HG03280 (cell line): ENCODE results near the gene ERP29.
"Not testable (repeated sequence)": the region's sequence is repeated elsewhere in the genome, so short reads cannot be mapped to it uniquely, and the experiment has no call there.

ENCODE experiments used
- ATAC-seq: cut with Tn5 transposase; IDR thresholded peaks from one replicate; pipeline ENCODE4 v1.9.1; 2021; ENCODE audit warnings: mild to moderate bottlenecking, moderate library complexity; ENCODE audit not compliant: unreplicated experiment

The ERP29 gene

GRCh38 chr12:112035219-112035785 is 22.1 kb downstream of the ERP29 start:
- no peak for ATAC-seq

- ATAC-seq: not testable (repeated sequence)
These were observed 23.4 kb downstream of the ERP29 start for GRCh38 chr12:112036614-112037013.

GRCh38 chr12:112046003-112046402 is 32.8 kb downstream of the ERP29 start:
- ATAC-seq: no peak

DNA sequence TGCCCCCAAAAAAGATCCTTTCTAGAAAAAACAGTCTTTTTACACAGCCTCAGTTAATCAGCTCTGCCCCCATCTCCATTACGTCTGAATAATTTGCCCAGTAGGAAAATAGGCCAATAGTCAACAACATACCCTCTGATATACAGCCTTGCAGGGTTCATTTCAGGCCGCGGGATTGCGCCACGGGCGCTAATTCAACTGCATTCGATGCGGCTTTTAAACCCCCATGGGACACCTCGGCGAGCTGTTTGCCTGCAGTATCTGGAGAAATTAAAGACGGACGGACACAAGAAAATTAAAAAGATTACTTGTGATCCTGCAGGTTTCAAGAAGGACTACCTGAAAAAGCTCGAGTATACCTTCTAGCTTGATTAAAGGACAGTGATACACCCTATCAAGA is 36.1 kb downstream of the ERP29 start:
- ATAC-seq: no peak

GRCh38 chr12:112061137-112061536 is 47.9 kb downstream of the ERP29 start:
- ATAC-seq: no peak

DNA sequence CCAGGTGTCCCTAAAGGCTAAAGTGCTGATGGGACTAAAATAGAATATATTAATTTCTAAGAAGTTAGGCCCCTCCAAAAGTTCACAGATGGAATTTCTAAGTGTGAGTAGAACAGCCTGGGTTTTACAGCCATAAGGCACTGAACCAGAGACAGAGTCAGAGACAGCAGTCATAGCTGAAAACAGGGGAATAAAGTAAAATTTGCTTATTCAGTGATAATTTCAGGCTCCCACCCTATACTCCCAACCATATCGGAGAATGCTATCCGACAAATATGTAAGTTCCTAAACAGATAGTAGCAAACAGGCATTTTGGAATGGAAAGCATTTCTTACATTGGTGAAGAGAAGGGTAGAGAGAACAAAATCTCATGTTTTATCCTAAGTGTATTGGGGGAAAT is 50.0 kb downstream of the ERP29 start:
- ATAC-seq: no peak

- no peak for ATAC-seq
These were observed 53.3 kb downstream of the ERP29 start for GRCh38 chr12:112066566-112066965.
